ENCODE data around the gene CHM.
"Not testable (repeated sequence)": the region's sequence is repeated elsewhere in the genome, so short reads cannot be mapped to it uniquely, and the experiment has no call there.

Gene CHM, protein sequence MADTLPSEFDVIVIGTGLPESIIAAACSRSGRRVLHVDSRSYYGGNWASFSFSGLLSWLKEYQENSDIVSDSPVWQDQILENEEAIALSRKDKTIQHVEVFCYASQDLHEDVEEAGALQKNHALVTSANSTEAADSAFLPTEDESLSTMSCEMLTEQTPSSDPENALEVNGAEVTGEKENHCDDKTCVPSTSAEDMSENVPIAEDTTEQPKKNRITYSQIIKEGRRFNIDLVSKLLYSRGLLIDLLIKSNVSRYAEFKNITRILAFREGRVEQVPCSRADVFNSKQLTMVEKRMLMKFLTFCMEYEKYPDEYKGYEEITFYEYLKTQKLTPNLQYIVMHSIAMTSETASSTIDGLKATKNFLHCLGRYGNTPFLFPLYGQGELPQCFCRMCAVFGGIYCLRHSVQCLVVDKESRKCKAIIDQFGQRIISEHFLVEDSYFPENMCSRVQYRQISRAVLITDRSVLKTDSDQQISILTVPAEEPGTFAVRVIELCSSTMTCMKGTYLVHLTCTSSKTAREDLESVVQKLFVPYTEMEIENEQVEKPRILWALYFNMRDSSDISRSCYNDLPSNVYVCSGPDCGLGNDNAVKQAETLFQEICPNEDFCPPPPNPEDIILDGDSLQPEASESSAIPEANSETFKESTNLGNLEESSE

DNA sequence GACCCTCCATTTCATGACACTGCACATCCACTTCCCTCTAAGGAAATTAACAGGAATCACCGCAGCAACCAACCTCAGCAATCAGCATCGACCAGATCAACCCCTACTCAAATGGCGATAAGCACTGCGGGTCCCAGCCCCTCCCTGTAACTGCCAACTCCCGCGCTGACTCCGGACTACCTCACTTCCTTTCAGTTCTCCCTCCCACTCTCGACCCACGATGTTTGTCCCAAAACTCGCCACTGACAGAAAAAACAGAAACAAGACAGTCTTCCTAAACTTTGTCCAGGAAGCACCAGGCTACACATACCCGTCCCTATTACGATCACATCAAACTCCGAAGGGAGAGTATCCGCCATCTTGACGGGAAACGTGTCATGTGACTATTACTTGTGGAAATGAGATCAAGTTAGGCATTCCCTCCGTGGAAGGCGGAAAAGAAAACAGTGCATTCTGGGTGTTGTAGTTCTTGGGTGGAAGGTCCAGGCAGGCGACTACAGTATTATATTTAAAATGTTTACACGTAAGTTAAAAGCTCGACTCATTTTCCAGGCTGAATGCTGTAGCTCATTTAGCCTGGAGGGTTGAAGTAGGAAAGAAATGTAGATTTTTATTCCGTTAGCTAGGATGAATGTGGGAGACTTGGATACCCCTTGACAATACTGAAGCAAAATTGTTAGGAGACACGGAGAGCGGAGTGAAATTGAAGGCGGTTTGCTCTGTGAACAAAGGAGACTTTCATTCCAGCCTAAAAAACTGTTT lies at the start of gene CHM:
Gene CHM, minus strand, starts transcription at position 385 of the 762 bp plus-strand sequence. Its CDS starts 26 bp downstream, at position 359.
- peak; percentile 66 for DNase-seq (ENCODE audit: low spot score)

DNA sequence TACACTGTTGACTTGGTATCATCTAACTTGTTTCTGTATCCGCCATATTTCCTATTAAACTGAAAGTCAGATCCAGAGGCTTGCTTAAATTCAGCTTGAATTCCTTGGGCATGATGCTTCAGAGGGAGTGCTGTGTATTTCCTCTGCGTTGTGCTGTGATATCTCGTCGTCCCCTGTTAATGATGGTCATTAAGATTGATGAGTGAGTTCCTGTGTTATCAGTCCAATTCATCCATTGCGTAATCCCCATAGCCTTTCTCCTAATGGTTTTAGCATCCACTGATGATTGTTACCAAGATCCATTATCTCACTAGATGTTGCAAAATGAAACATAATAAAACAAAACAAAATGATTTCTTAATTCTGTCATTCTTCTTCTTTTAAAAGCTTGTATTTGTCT lies 31.3 kb upstream of the CHM start:
- no peak for DNase-seq (ENCODE audit: low spot score)

DNA sequence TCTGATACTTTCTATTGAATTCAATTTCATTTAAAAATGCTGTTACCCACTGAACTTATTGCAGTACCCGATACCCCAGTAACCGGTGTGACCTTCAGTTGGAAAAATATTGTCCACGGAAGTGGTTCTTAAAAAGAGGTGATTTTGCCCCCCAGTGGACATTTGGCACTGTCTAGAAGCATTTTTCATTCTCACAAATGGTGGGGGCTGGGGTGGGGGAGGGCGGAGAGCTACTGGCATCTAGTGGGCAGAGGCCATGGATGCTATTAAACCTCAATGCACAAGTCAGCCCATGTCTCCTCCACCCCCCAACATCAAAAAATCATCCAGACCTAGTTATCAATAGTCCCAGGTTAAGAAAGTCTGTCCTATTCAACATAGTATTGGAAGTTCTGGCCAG lies 19.6 kb upstream of the CHM start:
- DNase-seq (ENCODE audit: low spot score) = no peak

DNA sequence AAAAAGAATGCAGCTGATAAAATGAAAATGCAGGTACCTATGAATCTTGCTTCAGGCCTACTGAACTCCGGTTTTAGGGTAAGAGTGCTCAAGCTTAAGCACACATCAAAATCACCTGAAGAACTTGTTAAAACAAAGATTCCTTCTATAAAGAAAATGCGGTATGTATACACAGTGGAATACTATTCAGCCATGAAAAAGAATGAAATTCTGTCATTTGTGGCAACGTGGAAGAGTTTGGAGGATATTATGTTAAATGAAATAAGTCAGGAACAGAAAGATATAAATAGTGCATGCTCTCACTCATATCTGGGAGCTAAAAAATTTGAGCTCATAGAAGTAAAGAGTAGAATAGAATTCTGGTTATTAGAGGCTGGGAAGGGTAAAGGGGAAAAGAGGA lies 14.0 kb upstream of the CHM start:
- DNase-seq (ENCODE audit: low spot score) = no peak

DNA sequence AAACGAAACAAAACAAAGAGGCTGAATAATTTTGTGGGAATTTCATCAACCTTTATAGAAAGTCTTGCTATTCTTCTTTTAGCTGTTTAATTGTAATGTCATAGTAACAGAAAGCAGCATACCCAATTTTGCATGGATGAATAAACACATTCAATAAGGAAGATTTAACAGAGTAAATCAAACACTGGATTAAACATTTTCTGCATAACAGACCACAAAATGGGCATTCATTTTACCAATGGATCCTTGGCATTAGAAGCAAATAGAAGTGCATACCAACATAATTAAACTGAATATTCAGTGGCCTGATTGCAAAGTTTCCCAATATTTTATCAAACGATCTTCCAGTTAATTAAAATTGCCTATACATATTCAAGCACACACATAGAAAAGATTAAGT lies 4.4 kb upstream of the CHM start:
- no peak for DNase-seq (ENCODE audit: low spot score)

DNA sequence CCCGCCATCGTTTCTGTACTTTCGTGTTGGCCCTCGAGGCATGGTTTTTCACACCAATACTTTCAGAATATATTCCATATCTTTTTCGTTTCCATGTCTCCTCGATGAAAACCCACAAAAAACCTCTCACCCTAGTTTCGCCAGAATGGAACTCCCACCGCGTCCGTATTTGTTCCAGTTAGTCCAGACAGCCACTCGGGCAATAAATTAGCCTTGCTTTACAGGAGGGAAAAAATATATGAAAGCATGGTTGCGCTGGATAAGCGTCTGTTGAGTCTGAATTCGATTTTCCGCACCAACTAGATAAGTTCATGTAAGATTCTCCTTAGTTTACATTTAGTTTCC lies 550 bp upstream of the CHM start:
- DNase-seq (ENCODE audit: low spot score) = no peak

DNA sequence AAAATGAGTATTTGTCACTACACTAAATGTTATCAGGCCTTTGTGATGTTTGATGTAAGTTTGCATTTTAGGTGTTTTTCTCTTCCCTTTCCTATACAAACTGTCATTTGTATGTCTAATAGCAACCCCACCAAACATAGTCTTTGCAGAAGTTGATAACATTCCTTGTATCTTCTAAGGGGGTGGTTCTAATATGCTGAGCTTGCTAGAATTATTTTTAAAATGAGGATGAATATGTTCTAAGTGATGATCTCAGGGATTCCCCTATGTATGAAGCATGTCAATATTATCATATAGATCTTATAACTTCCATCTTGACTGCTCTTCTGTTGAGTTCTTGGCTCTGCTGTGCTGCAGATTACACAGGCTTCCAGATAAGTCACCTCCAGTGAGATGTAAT lies 3.1 kb downstream of the CHM start:
- no peak for DNase-seq (ENCODE audit: low spot score)

DNA sequence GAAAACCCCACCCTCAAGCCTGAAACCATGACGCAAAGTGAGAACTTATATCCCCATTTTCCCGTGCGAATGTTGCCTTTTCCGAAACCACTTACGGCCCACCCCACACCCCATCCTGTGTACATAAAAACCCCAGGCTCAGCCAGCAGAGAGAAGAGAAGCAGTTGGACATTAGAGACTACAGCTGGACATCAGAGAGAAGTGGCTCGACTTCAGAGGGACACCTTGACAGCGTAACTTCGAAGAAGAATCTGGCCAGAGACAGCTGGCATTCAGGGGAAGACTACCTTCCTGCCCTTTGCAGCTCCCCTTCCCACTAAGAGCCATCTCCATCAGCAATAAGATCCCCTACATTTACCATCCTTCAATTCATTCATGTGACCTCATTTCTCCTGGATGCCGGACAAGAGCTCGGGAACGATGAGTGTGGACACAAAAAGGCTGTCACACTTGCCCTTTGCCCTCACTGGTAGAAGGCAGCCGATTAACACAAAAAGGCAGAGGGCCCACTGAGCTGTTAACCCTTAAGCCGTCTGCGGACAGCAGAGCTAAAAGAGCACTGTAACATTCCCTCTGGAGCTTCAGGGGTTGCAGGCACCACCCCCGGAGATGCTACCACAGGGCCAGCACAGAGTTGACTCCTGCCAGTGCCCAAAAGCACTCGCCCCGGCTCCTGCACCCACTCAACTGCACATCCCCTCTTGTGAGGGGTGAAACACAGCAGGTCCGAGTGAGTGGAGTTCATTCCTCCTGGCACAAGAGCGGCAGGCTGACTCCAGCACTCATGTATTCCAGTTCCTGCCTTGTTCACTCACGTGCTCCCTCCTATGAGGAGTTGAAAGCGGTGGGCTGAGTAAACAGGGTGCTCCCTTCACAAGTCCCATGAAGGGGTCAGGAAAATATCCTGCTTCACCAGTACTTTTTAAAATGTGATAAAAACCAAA lies 7.5 kb downstream of the CHM start:
- DNase-seq (ENCODE audit: low spot score) = no peak

DNA sequence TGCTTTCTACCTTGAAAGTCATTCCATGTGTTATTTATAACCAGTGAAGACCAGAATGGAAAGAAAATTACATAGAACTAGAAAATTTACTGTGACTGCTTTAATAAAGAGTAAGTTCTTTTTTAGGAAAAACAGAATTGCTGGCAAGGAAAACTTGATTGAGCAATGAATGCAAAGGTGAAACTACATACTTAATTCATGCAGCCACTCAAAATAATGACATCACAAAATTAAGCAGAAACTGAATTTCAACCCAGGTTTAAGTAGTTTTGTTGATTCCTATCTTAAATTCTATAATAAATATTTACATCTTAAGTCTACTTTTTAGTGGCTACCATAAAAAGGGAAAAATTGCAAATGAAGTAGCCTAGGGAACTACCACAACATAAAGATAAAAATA lies 14.0 kb downstream of the CHM start:
- no peak for DNase-seq (ENCODE audit: low spot score)

DNA sequence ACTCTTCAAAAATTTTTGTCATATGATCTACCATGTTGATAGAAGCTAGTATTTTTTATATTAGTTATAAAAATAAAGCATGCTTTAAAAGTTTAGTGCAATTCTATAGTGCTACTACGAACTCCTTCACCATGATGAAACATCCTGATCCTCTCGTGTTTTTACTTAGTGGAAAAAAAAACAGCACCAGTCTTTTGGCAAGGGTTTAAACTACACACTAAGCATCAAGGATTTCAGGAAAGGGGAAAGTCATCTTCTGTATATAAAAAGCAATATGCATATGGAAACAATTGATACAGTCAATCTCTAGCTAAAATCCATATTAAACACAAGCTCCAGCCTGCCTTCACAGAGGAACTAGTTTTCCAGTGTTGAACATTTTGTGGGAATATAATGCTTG lies 18.7 kb downstream of the CHM start:
- no peak for DNase-seq (ENCODE audit: low spot score)

DNA sequence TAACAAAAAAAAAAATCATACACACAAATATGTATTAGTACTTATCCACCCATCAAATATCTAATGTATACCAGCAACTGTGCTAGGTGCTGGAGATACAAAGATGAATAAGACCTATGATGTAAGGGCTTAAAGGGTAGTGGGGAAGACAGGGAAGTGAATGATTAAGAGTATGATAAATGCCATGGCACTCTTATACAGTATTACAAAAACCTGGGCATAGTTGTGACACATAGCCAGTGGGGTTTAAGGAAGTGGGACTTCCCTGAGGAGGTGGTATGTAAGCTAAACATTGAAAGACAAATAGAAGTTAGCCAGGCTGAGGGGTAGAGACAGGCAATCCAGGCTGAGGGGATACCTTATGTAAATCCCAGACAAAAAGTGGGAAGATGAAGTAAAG lies 23.5 kb downstream of the CHM start:
- no peak for DNase-seq (ENCODE audit: low spot score)

DNA sequence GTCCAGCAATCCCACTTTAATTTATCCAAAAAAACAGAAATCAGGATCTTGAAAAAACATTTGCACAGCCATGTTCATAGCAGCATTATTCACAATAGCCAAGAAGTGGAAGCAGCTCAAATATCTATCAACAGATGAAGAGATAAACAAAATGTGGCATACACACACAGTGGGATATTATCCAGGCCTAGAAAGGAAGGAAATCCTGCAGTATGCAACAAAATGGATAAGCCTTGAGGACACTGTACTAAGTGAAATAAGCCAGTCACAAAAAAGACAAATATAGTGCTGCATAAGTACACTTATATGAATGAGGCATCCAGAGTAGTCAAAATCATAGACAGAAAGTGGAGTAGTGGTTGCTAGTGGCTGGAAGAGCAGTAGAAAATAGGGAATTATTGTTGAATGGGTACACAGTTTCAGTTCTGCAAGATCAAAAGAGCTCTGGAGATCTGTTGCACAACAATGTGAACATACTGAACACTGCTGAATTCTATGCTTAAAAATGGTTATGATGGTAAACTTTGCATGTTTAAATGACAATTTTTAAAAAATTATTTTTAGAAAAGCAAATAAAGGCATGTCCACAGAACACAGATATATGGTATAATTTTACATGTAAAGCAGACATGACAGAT lies 25.6 kb downstream of the CHM start:
- DNase-seq (ENCODE audit: low spot score) = no peak

DNA sequence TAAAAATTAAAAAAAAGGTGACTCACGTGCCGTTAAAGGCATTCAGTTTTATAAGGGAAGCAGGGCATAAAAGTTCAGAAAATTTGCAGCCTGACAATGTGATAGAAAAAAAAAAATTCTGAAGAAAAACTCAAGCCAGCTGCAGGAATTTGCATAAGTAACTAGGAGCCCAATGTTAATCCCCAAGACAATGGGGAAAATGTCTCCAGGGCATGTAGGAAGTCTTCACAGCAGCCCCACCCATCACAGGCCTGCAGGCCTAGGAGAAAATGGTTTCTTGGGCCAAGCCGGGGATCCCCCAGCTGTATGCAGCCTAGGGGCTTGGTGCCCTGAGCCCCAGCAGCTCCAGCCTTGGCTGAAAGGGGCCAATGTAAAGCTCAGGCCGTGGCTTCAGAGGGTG lies 31.2 kb downstream of the CHM start:
- DNase-seq (ENCODE audit: low spot score) = no peak

DNA sequence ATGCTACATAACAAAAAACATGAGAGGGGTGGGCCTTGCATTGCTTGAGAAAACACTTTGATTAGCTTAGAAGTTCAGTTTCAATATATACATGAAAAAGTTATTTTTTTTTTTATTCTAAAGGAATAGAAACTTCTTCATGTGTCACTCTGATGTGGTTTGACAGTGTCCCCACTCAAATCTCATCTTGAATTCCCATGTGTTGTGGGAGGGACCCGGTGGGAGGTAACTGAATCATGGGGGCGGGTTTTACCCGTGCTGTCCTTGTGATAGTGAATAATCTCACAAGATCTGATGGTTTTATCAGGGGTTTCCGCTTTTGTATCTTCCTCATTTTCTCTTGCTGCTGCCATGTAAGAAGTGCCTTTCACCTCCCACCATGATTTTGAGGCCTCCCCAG lies 32.4 kb downstream of the CHM start:
- DNase-seq (ENCODE audit: low spot score) = not testable (repeated sequence)

DNA sequence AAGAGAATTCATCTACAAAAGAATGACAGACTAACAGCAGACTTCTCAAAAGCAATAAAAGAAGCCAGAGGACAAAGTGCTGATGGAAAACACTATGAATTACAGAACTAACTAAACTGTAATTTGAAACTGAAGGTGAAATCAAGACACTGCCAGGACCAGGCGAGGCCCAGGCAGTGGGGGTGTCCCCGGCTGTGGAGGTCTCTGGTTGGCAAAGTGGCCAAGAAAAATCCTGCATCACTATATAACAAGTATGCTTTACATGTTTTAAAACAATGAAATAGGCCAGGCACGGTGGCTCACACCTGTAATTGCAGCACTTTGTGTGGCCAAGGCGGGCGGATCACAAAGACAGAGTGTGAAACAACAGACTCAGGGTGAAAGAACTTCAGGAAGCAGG lies 32.9 kb downstream of the CHM start:
- no peak for DNase-seq (ENCODE audit: low spot score)

DNA sequence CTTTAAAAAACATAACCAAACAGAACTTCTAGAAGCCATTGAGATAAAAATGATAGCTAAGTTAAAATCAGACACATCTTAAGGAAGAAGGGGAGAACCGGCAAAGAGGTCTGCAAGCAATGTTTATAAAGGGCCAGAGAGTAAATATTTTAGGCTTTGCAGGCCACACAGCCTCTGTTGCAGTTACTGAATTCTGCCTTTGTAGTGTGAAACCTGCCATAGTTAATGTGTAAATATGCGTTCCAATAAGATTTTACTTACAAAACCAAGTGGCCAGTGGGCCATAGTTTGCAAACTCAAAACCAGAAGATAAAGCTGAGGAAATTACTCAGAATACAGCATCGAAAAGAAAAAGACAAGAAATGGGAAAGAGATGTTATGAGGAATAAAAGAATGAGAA lies 33.6 kb downstream of the CHM start:
- no peak for DNase-seq (ENCODE audit: low spot score)

DNA sequence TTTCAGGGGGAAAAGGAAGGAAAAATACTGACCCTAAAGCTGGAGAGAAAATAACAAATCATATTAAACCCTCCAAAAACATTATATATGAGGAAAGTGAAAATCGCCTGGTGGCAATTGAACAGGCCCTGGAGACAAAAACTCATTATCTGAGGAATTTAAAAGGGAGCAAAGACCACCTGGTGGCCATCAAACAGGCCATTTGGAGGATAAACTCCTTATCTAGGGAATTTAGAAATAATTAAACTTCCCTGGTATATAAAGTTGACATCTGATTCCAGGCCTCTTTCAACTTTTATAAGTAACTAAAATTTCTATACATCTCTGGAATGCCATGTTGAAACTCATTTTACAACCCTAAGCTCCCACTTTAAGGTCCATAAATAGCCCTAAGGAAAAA lies 35.2 kb downstream of the CHM start:
- no peak for DNase-seq (ENCODE audit: low spot score)

DNA sequence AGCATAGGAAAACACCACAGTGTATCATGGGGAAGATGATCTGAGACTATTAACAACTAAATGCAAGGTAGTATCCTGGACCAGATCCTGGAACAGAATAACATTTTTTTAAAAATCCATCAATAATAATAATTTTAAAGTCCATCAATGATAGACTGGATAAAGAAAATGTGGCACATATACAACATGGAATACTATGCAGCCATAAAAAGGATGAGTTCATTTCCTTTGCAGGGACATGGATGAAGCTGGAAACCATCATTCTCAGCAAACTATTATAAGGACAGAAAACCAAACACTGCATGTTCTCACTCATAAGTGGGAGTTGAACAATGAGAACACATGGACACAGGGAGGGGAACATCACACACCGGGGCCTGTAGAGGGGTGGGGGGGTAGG lies 37.6 kb downstream of the CHM start:
- DNase-seq (ENCODE audit: low spot score) = not testable (repeated sequence)

DNA sequence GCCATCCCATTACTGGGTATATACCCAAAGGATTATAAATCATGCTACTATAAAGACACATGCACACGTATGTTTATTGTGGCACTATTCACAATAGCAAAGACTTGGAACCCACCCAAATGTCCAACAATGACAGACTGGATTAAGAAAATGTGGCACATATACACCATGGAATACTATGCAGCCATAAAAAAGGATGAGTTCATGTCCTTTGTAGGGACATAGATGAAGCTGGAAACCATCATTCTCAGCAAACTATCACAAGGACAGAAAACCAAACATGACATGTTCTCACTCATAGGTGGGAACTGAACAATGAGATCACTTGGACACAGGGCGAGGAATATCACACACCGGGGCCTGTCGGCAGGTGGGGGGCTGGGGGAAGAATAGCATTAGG lies 39.5 kb downstream of the CHM start:
- DNase-seq (ENCODE audit: low spot score) = not testable (repeated sequence)

DNA sequence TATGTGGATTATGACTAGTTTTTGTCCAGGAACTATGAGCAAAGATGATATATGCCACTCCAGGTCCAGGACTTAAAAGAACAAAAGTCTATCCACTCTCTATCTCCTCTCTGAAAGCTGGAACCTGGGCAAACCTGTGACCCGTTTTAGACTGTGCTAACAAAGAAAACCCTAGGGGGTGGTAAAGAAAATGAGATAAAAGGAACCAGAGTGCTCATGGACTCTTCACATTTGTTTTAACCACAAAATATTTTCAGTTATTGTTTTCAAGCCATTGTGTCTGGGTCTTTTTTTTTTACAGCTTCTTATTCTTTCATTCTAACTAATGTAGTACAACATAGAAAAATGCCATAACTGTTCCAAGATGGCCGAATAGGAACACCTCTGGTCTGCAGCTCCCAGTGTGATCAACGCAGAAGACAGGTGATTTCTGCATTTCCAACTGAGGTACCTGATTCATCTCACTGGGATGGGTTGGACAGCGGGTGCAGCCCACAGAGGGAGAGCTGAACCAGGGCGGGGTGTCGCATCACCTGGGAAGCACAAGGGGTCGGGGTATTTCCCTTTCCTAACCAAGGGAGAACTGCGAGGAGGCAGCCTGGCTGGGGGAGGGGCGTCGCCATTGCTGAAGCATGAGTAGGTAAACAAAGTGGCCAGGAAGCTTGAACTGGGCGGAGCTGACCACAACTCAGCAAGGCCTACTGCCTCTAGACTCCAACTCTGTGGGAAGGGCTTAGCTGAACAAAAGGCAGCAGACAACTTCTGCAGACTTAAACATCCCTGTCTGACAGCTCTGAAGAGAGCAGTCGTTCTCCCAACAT lies 45.1 kb downstream of the CHM start:
- DNase-seq (ENCODE audit: low spot score) = peak; percentile 29

DNA sequence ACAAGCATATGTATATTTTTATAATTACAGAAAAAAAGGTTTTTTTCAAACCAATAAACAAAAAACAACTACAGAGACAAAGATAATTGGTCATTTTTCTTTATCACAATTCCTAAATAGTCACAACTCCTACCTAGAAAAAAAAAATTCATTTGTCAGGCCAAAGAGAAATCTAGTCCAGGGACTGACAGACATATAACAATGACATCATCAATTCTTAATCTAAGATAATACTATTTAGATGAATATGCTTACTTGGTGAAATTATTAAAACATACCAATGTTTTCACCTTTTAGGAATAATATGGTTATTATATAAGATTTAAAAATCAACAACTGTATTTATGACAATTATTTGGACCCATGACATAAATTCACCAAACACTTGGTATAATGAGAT lies 48.4 kb downstream of the CHM start:
- DNase-seq (ENCODE audit: low spot score) = no peak

Data from iPS-NIHi11 (cell line).